ENCODE data around the gene ABCC12. TPM values are rescaled to one million over a fixed set of nuclear protein-coding genes. Genes with fewer than 3 reads are reported as not detected.
A peak's percentile ranks its signal among the peaks of the same experiment; 100 is the strongest.

ABCC12 gene
- polyA plus RNA-seq, 2 of the 4 experiments (the other 2 are of a cell fraction), result 0.23 TPM; not detected in 1

GRCh38 chr16:48172682-48173081 is 16.9 kb upstream of the ABCC12 start:
- no peak for TF ChIP-seq CBX2 (IDR thresholded peaks at IDR 0.05; ENCODE audit: borderline replicate concordance, low read depth)
- TF ChIP-seq E2F6 (IDR thresholded peaks at IDR 0.05; ENCODE audit: borderline replicate concordance, low read depth), result no peak
- TF ChIP-seq ZNF302 (CRISPR knock-in tag; IDR thresholded peaks at IDR 0.05), result no peak
- TF ChIP-seq EP300 (IDR thresholded peaks at IDR 0.05), result no peak
- no peak for TF ChIP-seq ZC3H11A (IDR thresholded peaks at IDR 0.05)
- no peak for TF ChIP-seq HDAC2 (IDR thresholded peaks at IDR 0.05)
- no peak for TF ChIP-seq MAFK (IDR thresholded peaks at IDR 0.05; ENCODE audit: partially characterized antibody)
- TF ChIP-seq ZFP36 (IDR thresholded peaks at IDR 0.05; ENCODE audit: borderline replicate concordance, partially characterized antibody), result no peak
- TF ChIP-seq SMC3 (IDR thresholded peaks at IDR 0.05), result no peak
- no peak for TF ChIP-seq RAD21 (conservative IDR thresholded peaks at IDR 0.05 in 1 of 2, IDR thresholded peaks at IDR 0.05 in 1 of 2)
- TF ChIP-seq SREBF2 (IDR thresholded peaks at IDR 0.05), result no peak
- TF ChIP-seq NFE2L2 (conservative IDR thresholded peaks at IDR 0.05; ENCODE audit: low read length), result no peak
- TF ChIP-seq CHD4 (IDR thresholded peaks at IDR 0.05; ENCODE audit: borderline replicate concordance), result no peak
- FAIRE-seq (no peak), ATAC-seq (no peak), DNase-seq (ENCODE audit: low read depth in 1 of 2, low spot score in 1 of 2) (no peak)
- Histone ChIP-seq H3K4me1 (no peaks in the 10 kb centered on the region), H3K4me3 (no peak overlapping the region), H3K4me2 (no peak overlapping the region), H3K9me3 (no peaks in the 10 kb centered on the region), H3K27ac (no peak overlapping the region)
- ChIA-PET POLR2A (no interaction called here), CTCF (interaction anchor here (1.1 to 1.8 kb wide), 3 partner anchors 16 to 1321 kb away, joined by 3 to 4 read pairs (median 4); no protein-coding TSS in a partner anchor)
- WGBS (ENCODE audit: missing lambda C conversion rate), result 41% methylated on average over 1 of the region's 1 CpG

GRCh38 chr16:48169896-48170295 is 14.1 kb upstream of the ABCC12 start:
- Histone ChIP-seq H3K4me3 (no peak overlapping the region), H3K4me2 (no peak overlapping the region), H3K9me3 (no peaks in the 10 kb centered on the region), H3K4me1 (peaks cover 14% of the 10 kb centered on the region), H3K27ac (no peak overlapping the region; a peak in 1 of 6 replicates)
- POLR2A ChIA-PET, result no interaction called here
- 64% methylated on average over 8 of the region's 8 CpGs for WGBS (ENCODE audit: missing lambda C conversion rate)
- FAIRE-seq (no peak), ATAC-seq (no peak), DNase-seq (ENCODE audit: low read depth in 1 of 2, low spot score in 1 of 2) (no peak)
- CTCF ChIA-PET, result interaction anchor here (0.9 to 1.7 kb wide), 4 partner anchors 9 to 1132 kb away, joined by 3 to 6 read pairs (median 4); no protein-coding TSS in a partner anchor
- TF ChIP-seq NR3C1 (IDR thresholded peaks at IDR 0.05) (no peak), ZSCAN20 (CRISPR knock-in tag; IDR thresholded peaks at IDR 0.05) (no peak), KDM5A (IDR thresholded peaks at IDR 0.05) (no peak), CEBPB (IDR thresholded peaks at IDR 0.05) (no peak), TP53 (CRISPR knock-in tag; IDR thresholded peaks at IDR 0.05) (no peak), RNF2 (IDR thresholded peaks at IDR 0.05; ENCODE audit: borderline replicate concordance, low read depth) (no peak), BHLHE40 (IDR thresholded peaks at IDR 0.05; ENCODE audit: low read depth, low read length) (no peak), E2F6 (IDR thresholded peaks at IDR 0.05; ENCODE audit: borderline replicate concordance, low read depth) (no peak), MYC (IDR thresholded peaks at IDR 0.05; ENCODE audit: borderline replicate concordance, low read length) (no peak), EP300 (IDR thresholded peaks at IDR 0.05) (no peak), ESRRA (IDR thresholded peaks at IDR 0.05; ENCODE audit: borderline replicate concordance, low read length) (no peak)

GRCh38 chr16:48168075-48168474 is 12.3 kb upstream of the ABCC12 start:
- H3K4me1 ChIP-seq, result peaks cover 19% of the 10 kb centered on the region
- H3K4me2 ChIP-seq, result no peak overlapping the region
- DNase-seq (ENCODE audit: low read depth in 1 of 2, low spot score in 1 of 2), result no peak
- no peak for ATAC-seq
- H3K9me3 ChIP-seq, result no peaks in the 10 kb centered on the region
- ChIA-PET POLR2A (no interaction called here), CTCF (interaction anchor here (1.7 to 6.8 kb wide), 3 partner anchors 22 to 1025 kb away, joined by 4 to 82 read pairs (median 8); partner anchors contain the start of gene NETO2)
- TF ChIP-seq HDAC2 (IDR thresholded peaks at IDR 0.05) (no peak), MAFK (IDR thresholded peaks at IDR 0.05; ENCODE audit: partially characterized antibody) (no peak), POLR2AphosphoS2 (conservative IDR thresholded peaks at IDR 0.05; ENCODE audit: low read length) (no peak), USF2 (IDR thresholded peaks at IDR 0.05) (no peak), HES2 (IDR thresholded peaks at IDR 0.05) (no peak), SMC3 (IDR thresholded peaks at IDR 0.05) (no peak), FOXS1 (CRISPR knock-in tag; IDR thresholded peaks at IDR 0.05) (no peak)
- peak overlapping the region in 1 of 2 experiments; percentile 91; a peak in 1 of 6 replicates for H3K27ac ChIP-seq
- 94% methylated on average over 1 of the region's 1 CpG for WGBS (ENCODE audit: missing lambda C conversion rate)
- no peak for FAIRE-seq
- no peak overlapping the region for H3K4me3 ChIP-seq

Data from A549 (cell line).